Astrocyte (in vitro differentiated cells and primary cell): ENCODE results near the gene WTIP. TPM values are rescaled to one million over a fixed set of nuclear protein-coding genes. Genes with fewer than 3 reads are reported as not detected.

Source experiments
- DNase-seq: peaks from one replicate; pipeline ENCODE4 v3.0.0-alpha.2; 2010; ENCODE audit warnings: low read depth
- FAIRE-seq: peaks from 2 replicates; lab custom pipeline; 2011; peaks lifted over from hg19 to GRCh38; lab: Jason Lieb, UNC
- H2AFZ ChIP-seq: 2 replicates; pipeline ENCODE4 v1.6.0; 2012; ENCODE audit warnings: low read depth, low read length, inconsistent platforms
- H3K27ac ChIP-seq: 2 replicates; pipeline ENCODE4 v1.5.1; 2011; ENCODE audit warnings: low read depth, low read length, inconsistent platforms
- H3K27me3 ChIP-seq: 2 replicates; pipeline ENCODE4 v1.6.0; 2011; ENCODE audit warnings: low read length, inconsistent platforms; ENCODE audit not compliant: insufficient read depth
- H3K36me3 ChIP-seq: 2 replicates; pipeline ENCODE4 v1.5.1; 2011; ENCODE audit warnings: low read length, inconsistent platforms; ENCODE audit not compliant: insufficient read depth
- H3K4me1 ChIP-seq: 2 replicates; pipeline ENCODE4 v1.5.1; 2011; ENCODE audit warnings: low read length, inconsistent platforms; ENCODE audit not compliant: insufficient read depth
- H3K4me2 ChIP-seq: 2 replicates; pipeline ENCODE4 v1.6.0; 2012; ENCODE audit warnings: low read length, inconsistent platforms
- H3K4me3 ChIP-seq: 2 replicates; pipeline ENCODE4 v1.5.1; 2011; ENCODE audit warnings: low read depth, mild to moderate bottlenecking, low read length, inconsistent platforms; ENCODE audit not compliant: insufficient read depth
- H3K79me2 ChIP-seq: 2 replicates; pipeline ENCODE4 v1.6.0; 2012; ENCODE audit warnings: mild to moderate bottlenecking, low read length, inconsistent platforms; ENCODE audit not compliant: insufficient read depth
- H3K9ac ChIP-seq: 2 replicates; pipeline ENCODE4 v1.6.0; 2012; ENCODE audit warnings: mild to moderate bottlenecking, low read length, inconsistent platforms
- H3K9me3 ChIP-seq: 2 replicates; pipeline ENCODE4 v1.5.1; 2012; ENCODE audit warnings: low read depth, mild to moderate bottlenecking, low read length, inconsistent platforms; ENCODE audit not compliant: insufficient read depth
- H4K20me1 ChIP-seq: 2 replicates; pipeline ENCODE4 v1.6.0; 2012; ENCODE audit warnings: low read length, inconsistent platforms; ENCODE audit not compliant: insufficient read depth
- H3K27ac Mint-ChIP-seq: one replicate; pipeline ENCODE4 v1.8.0; 2021; ENCODE audit warnings: mild to moderate bottlenecking, mixed read lengths; ENCODE audit not compliant: unreplicated experiment
- H3K27me3 Mint-ChIP-seq: one replicate; pipeline ENCODE4 v1.8.0; 2021; ENCODE audit warnings: low read depth, mixed read lengths; ENCODE audit not compliant: unreplicated experiment
- H3K36me3 Mint-ChIP-seq: one replicate; pipeline ENCODE4 v1.8.0; 2021; ENCODE audit warnings: low read depth, mixed read lengths; ENCODE audit not compliant: unreplicated experiment
- H3K4me1 Mint-ChIP-seq: one replicate; pipeline ENCODE4 v1.8.0; 2021; ENCODE audit warnings: low read depth, mixed read lengths; ENCODE audit not compliant: unreplicated experiment
- H3K4me3 Mint-ChIP-seq: one replicate; pipeline ENCODE4 v1.8.0; 2021; ENCODE audit warnings: mild to moderate bottlenecking, moderate library complexity, mixed read lengths; ENCODE audit not compliant: unreplicated experiment
- H3K9me3 Mint-ChIP-seq: one replicate; pipeline ENCODE4 v1.8.0; 2021; ENCODE audit warnings: mild to moderate bottlenecking, mixed read lengths; ENCODE audit not compliant: unreplicated experiment
- CTCF ChIP-seq: IDR thresholded peaks from 2 replicates; pipeline ENCODE4 v1.5.1; 2011; ENCODE audit warnings: low read depth, mild to moderate bottlenecking, inconsistent platforms, low read length, moderate library complexity; ENCODE audit not compliant: insufficient read depth
- EZH2 ChIP-seq: IDR thresholded peaks from 2 replicates; pipeline ENCODE4 v1.6.1; 2012; ENCODE audit warnings: mild to moderate bottlenecking, low read length, inconsistent platforms; ENCODE audit not compliant: insufficient read depth
- total RNA-seq: library from RNA; stranded (reverse); gene quantifications from 2 replicates; pipeline ENCODE4 v1.2.1, GENCODE V29; 2021

The WTIP gene
- total RNA-seq, 1 donor from 2014 or later, result 32.5 TPM

GRCh38 chr19:34493038-34493648 is 11.6 kb downstream of the WTIP start:
- H3K27ac Mint-ChIP-seq, result no peak overlapping the region
- H3K4me1 Mint-ChIP-seq, result no peaks in the 10 kb centered on the region

GRCh38 chr19:34493649-34494044 is 12.1 kb downstream of the WTIP start:
- TF ChIP-seq EZH2 (no peak), CTCF (no peak)
- H3K36me3 Mint-ChIP-seq, result peaks cover 10% of the 10 kb centered on the region

More at GRCh38 chr19:34493038-34493648, 11.6 kb downstream of the WTIP start:
- Histone ChIP-seq H3K27me3 (no peaks in the 10 kb centered on the region), H3K36me3 (peaks cover 10% of the 10 kb centered on the region), H4K20me1 (peaks cover 25% of the 10 kb centered on the region), H3K79me2 (peaks cover 16% of the 10 kb centered on the region), H2AFZ (no peak overlapping the region), H3K27ac (no peak overlapping the region), H3K9ac (no peak overlapping the region), H3K4me3 (no peak overlapping the region), H3K4me1 (no peaks in the 10 kb centered on the region), H3K9me3 (no peaks in the 10 kb centered on the region), H3K4me2 (no peak overlapping the region)
- Mint-ChIP-seq H3K9me3 (no peaks in the 10 kb centered on the region), H3K27me3 (no peaks in the 10 kb centered on the region), H3K36me3 (peaks cover 5% of the 10 kb centered on the region), H3K4me3 (no peak overlapping the region)
- no peak for TF ChIP-seq EZH2
- TF ChIP-seq CTCF, result no peak
- DNase-seq (no peak), FAIRE-seq (no peak)

GRCh38 chr19:34494601-34495000 is 13.0 kb downstream of the WTIP start:
- Histone ChIP-seq H3K4me1 (no peaks in the 10 kb centered on the region), H2AFZ (no peak overlapping the region), H3K27ac (no peak overlapping the region), H3K36me3 (peaks cover 10% of the 10 kb centered on the region), H3K79me2 (peaks cover 4% of the 10 kb centered on the region), H3K4me2 (no peak overlapping the region), H3K9ac (no peak overlapping the region), H4K20me1 (peaks cover 19% of the 10 kb centered on the region), H3K4me3 (no peak overlapping the region), H3K27me3 (no peaks in the 10 kb centered on the region), H3K9me3 (no peaks in the 10 kb centered on the region)
- H3K27ac Mint-ChIP-seq, result no peak overlapping the region
- no peaks in the 10 kb centered on the region for H3K4me1 Mint-ChIP-seq
- no peak for DNase-seq
- TF ChIP-seq EZH2 (no peak), CTCF (no peak)
- no peak overlapping the region for H3K4me3 Mint-ChIP-seq
- no peak for FAIRE-seq
- H3K36me3 Mint-ChIP-seq, result peaks cover 10% of the 10 kb centered on the region
- no peaks in the 10 kb centered on the region for H3K27me3 Mint-ChIP-seq
- no peaks in the 10 kb centered on the region for H3K9me3 Mint-ChIP-seq

More at GRCh38 chr19:34493649-34494044, 12.1 kb downstream of the WTIP start:
- no peak for DNase-seq
- no peaks in the 10 kb centered on the region for H3K27me3 Mint-ChIP-seq
- H3K4me2 ChIP-seq, result no peak overlapping the region
- no peaks in the 10 kb centered on the region for H3K9me3 ChIP-seq
- no peak for FAIRE-seq
- no peaks in the 10 kb centered on the region for H3K9me3 Mint-ChIP-seq
- no peak overlapping the region for H3K27ac Mint-ChIP-seq
- H3K4me1 Mint-ChIP-seq, result no peaks in the 10 kb centered on the region
- H3K27ac ChIP-seq, result no peak overlapping the region
- H3K27me3 ChIP-seq, result no peaks in the 10 kb centered on the region
- no peak overlapping the region for H2AFZ ChIP-seq
- H3K4me3 ChIP-seq, result no peak overlapping the region
- peaks cover 10% of the 10 kb centered on the region for H3K36me3 ChIP-seq
- H3K4me3 Mint-ChIP-seq, result no peak overlapping the region
- no peaks in the 10 kb centered on the region for H3K4me1 ChIP-seq
- H3K9ac ChIP-seq, result no peak overlapping the region
- H3K79me2 ChIP-seq, result peaks cover 11% of the 10 kb centered on the region
- peaks cover 25% of the 10 kb centered on the region for H4K20me1 ChIP-seq
